IPS-18a (cell line): Measurements from ENCODE around the gene GAGE2A.
"Not testable (repeated sequence)": the region's sequence is repeated elsewhere in the genome, so short reads cannot be mapped to it uniquely, and the experiment has no call there.

Experiments
- H3K27ac ChIP-seq: one replicate; pipeline ENCODE4 v1.5.1; 2013; ENCODE audit warnings: low read length
- H3K27me3 ChIP-seq: one replicate; pipeline ENCODE4 v1.6.1; 2013; ENCODE audit warnings: mild to moderate bottlenecking, low read length; ENCODE audit not compliant: control insufficient read depth, insufficient read depth
- H3K36me3 ChIP-seq: one replicate; pipeline ENCODE4 v1.6.1; 2013; ENCODE audit warnings: low read depth, low read length; ENCODE audit not compliant: control insufficient read depth
- H3K4me1 ChIP-seq: one replicate; pipeline ENCODE4 v1.6.1; 2013; ENCODE audit warnings: low read depth, low read length; ENCODE audit not compliant: control insufficient read depth
- H3K4me3 ChIP-seq: one replicate; pipeline ENCODE4 v1.5.1; 2013; ENCODE audit warnings: low read length
- H3K9ac ChIP-seq: one replicate; pipeline ENCODE4 v1.6.1; 2013; ENCODE audit warnings: mild to moderate bottlenecking, low read length, moderate library complexity
- H3K9me3 ChIP-seq: one replicate; pipeline ENCODE4 v1.6.1; 2013; ENCODE audit warnings: low read depth, low read length; ENCODE audit not compliant: control insufficient read depth

Gene GAGE2A, protein sequence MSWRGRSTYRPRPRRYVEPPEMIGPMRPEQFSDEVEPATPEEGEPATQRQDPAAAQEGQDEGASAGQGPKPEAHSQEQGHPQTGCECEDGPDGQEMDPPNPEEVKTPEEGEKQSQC

DNA sequence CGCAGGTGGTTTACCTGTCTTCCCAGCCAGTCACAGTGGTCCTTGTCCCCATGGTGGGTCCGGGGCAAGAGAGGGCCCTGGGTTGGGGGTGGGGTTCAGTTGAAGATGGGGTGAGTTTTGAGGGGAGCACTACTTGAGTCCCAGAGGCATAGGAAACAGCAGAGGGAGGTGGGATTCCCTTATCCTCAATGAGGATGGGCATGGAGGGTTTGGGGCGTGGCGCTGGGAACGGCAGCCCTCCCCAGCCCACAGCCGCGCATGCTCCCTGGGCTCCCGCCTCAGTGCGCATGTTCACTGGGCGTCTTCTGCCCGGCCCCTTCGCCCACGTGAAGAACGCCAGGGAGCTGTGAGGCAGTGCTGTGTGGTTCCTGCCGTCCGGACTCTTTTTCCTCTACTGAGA is at the start of gene GAGE2A:
GAGE2A (plus strand) TSS at position 301 of the 400 bp plus-strand sequence. CDS start 1,155 bp downstream, outside the sequence.
- H3K4me1 ChIP-seq, H3K9ac ChIP-seq, H3K4me3 ChIP-seq, H3K27me3 ChIP-seq, H3K36me3 ChIP-seq, H3K27ac ChIP-seq, H3K9me3 ChIP-seq: not testable (repeated sequence)

DNA sequence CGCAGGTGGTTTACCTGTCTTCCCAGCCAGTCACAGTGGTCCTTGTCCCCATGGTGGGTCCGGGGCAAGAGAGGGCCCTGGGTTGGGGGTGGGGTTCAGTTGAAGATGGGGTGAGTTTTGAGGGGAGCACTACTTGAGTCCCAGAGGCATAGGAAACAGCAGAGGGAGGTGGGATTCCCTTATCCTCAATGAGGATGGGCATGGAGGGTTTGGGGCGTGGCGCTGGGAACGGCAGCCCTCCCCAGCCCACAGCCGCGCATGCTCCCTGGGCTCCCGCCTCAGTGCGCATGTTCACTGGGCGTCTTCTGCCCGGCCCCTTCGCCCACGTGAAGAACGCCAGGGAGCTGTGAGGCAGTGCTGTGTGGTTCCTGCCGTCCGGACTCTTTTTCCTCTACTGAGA is 47.9 kb upstream of the GAGE2A start, which contains the start of gene GAGE12D:
GAGE12D (plus strand) TSS at position 301 of the 400 bp plus-strand sequence. CDS start 1,155 bp downstream, outside the sequence.
- not testable (repeated sequence) for H3K9ac ChIP-seq, H3K27ac ChIP-seq, H3K9me3 ChIP-seq, H3K4me3 ChIP-seq, H3K36me3 ChIP-seq, H3K27me3 ChIP-seq, H3K4me1 ChIP-seq

DNA sequence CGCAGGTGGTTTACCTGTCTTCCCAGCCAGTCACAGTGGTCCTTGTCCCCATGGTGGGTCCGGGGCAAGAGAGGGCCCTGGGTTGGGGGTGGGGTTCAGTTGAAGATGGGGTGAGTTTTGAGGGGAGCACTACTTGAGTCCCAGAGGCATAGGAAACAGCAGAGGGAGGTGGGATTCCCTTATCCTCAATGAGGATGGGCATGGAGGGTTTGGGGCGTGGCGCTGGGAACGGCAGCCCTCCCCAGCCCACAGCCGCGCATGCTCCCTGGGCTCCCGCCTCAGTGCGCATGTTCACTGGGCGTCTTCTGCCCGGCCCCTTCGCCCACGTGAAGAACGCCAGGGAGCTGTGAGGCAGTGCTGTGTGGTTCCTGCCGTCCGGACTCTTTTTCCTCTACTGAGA is 38.3 kb upstream of the GAGE2A start, which contains the start of gene GAGE12E:
GAGE12E (plus strand) TSS at position 301 of the 400 bp plus-strand sequence. CDS start 1,155 bp downstream, outside the sequence.
- not testable (repeated sequence) for H3K36me3 ChIP-seq, H3K27me3 ChIP-seq, H3K4me3 ChIP-seq, H3K9ac ChIP-seq, H3K4me1 ChIP-seq, H3K9me3 ChIP-seq, H3K27ac ChIP-seq

DNA sequence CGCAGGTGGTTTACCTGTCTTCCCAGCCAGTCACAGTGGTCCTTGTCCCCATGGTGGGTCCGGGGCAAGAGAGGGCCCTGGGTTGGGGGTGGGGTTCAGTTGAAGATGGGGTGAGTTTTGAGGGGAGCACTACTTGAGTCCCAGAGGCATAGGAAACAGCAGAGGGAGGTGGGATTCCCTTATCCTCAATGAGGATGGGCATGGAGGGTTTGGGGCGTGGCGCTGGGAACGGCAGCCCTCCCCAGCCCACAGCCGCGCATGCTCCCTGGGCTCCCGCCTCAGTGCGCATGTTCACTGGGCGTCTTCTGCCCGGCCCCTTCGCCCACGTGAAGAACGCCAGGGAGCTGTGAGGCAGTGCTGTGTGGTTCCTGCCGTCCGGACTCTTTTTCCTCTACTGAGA is 28.8 kb upstream of the GAGE2A start, which contains the start of gene GAGE12F:
GAGE12F (plus strand) TSS at position 301 of the 400 bp plus-strand sequence. CDS start 1,155 bp downstream, outside the sequence.
- H3K27ac ChIP-seq, H3K4me1 ChIP-seq, H3K27me3 ChIP-seq, H3K9me3 ChIP-seq, H3K36me3 ChIP-seq, H3K4me3 ChIP-seq, H3K9ac ChIP-seq: not testable (repeated sequence)

DNA sequence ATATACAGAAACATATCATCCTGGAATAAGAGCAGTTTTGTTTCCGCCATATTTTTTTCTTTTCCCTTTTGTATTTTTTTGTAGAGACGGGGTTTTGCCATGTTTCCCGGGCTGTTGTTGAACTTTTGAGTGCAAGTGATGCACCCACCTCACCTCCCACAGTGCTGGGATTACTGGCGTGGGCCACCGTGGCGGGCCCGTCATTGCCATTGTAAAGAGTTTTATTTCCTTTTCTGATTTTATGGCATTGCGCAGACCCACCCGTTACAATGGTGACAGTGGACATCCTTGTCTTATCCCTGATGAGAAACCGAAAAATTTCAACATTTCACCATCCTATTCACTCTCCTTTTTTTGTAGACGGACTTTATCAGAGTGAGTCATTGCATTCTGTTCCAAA is 20.6 kb upstream of the GAGE2A start:
- H3K9ac ChIP-seq, H3K36me3 ChIP-seq, H3K4me1 ChIP-seq, H3K27me3 ChIP-seq, H3K27ac ChIP-seq, H3K9me3 ChIP-seq, H3K4me3 ChIP-seq: not testable (repeated sequence)

DNA sequence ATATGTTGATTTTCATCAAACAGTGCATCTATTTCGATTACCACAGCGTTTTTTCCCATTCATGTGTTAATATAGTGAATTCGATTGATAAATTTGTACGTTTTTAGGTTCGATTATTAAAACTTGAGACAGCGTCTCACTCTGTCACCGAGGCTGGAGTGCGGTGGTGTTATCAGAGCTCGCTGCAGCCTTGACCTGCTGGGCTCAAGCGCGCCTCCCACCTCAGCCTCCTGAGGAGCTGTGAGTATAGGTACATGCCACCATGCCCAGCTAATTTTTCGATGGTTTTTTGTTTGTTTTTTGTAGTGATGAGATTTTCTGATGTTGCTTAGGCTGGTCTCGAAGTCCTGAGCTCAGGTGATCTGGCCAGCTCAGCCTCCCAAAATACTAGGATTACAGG is 20.1 kb upstream of the GAGE2A start:
- not testable (repeated sequence) for H3K9me3 ChIP-seq, H3K4me3 ChIP-seq, H3K36me3 ChIP-seq, H3K9ac ChIP-seq, H3K4me1 ChIP-seq, H3K27me3 ChIP-seq, H3K27ac ChIP-seq

DNA sequence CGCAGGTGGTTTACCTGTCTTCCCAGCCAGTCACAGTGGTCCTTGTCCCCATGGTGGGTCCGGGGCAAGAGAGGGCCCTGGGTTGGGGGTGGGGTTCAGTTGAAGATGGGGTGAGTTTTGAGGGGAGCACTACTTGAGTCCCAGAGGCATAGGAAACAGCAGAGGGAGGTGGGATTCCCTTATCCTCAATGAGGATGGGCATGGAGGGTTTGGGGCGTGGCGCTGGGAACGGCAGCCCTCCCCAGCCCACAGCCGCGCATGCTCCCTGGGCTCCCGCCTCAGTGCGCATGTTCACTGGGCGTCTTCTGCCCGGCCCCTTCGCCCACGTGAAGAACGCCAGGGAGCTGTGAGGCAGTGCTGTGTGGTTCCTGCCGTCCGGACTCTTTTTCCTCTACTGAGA is 19.2 kb upstream of the GAGE2A start, which contains the start of gene GAGE12G:
GAGE12G (plus strand) TSS at position 301 of the 400 bp plus-strand sequence. CDS start 1,155 bp downstream, outside the sequence.
- not testable (repeated sequence) for H3K4me1 ChIP-seq, H3K9me3 ChIP-seq, H3K36me3 ChIP-seq, H3K27me3 ChIP-seq, H3K27ac ChIP-seq, H3K9ac ChIP-seq, H3K4me3 ChIP-seq

DNA sequence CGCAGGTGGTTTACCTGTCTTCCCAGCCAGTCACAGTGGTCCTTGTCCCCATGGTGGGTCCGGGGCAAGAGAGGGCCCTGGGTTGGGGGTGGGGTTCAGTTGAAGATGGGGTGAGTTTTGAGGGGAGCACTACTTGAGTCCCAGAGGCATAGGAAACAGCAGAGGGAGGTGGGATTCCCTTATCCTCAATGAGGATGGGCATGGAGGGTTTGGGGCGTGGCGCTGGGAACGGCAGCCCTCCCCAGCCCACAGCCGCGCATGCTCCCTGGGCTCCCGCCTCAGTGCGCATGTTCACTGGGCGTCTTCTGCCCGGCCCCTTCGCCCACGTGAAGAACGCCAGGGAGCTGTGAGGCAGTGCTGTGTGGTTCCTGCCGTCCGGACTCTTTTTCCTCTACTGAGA is 9.6 kb upstream of the GAGE2A start, which contains the start of gene GAGE12H:
GAGE12H (plus strand) TSS at position 301 of the 400 bp plus-strand sequence. CDS start 1,155 bp downstream, outside the sequence.
- H3K4me3 ChIP-seq, H3K27ac ChIP-seq, H3K9ac ChIP-seq, H3K9me3 ChIP-seq, H3K4me1 ChIP-seq, H3K36me3 ChIP-seq, H3K27me3 ChIP-seq: not testable (repeated sequence)

DNA sequence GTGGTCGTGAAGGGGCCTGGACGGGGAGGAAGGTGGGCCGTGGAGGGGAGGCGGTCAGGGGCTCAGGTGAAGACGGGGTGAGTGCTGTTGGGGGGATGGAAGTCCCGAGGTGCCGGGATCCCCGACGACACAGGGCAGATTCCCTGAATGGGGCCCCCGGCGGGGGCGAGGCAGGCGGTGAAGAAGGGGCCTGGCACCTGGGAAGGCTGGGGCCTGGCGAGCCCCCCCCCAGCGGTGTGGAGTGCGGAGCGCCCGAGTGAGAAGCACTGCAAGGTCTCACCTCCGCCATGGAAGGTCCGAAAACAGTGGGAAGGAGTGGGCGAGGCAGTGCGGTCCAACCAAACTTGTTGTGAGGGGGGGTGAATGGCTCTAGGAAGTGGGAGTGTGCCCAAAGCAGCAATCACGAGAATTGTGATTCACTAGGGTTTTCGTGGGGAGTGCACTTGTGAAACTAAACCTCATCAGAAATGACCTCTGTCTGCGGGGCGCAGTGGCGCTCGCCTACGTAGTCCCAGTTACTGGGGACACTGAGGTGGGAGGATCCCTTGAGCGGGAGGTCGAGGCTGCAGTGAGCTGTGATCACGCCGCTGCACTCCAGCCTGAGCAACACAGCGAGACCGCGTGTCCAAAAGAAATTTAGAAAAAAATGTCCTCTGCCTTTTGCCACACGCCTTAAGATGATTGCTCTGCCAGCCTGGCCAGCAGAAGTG is 628 bp downstream of the GAGE2A start:
- not testable (repeated sequence) for H3K4me3 ChIP-seq, H3K9me3 ChIP-seq, H3K27ac ChIP-seq, H3K36me3 ChIP-seq, H3K4me1 ChIP-seq, H3K27me3 ChIP-seq, H3K9ac ChIP-seq

DNA sequence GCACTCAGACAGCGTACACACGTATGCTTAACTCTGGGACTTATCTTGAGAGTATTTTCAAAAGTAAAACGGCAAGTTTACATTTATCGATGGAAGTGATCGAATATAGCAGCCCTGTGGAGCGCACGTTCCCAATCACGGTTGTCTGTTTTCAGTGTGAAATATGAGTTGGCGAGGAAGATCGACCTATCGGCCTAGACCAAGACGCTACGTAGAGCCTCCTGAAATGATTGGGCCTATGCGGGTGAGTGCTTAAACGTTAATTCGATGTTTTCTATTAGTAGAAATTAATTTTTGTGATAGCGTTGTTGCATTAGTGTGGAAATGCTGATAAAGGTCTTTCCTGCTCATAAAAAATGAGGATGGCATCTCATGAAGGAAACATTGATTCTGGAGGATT is 1.2 kb downstream of the GAGE2A start:
- not testable (repeated sequence) for H3K4me1 ChIP-seq, H3K9me3 ChIP-seq, H3K27ac ChIP-seq, H3K9ac ChIP-seq, H3K27me3 ChIP-seq, H3K36me3 ChIP-seq, H3K4me3 ChIP-seq

DNA sequence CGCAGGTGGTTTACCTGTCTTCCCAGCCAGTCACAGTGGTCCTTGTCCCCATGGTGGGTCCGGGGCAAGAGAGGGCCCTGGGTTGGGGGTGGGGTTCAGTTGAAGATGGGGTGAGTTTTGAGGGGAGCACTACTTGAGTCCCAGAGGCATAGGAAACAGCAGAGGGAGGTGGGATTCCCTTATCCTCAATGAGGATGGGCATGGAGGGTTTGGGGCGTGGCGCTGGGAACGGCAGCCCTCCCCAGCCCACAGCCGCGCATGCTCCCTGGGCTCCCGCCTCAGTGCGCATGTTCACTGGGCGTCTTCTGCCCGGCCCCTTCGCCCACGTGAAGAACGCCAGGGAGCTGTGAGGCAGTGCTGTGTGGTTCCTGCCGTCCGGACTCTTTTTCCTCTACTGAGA is 9.4 kb downstream of the GAGE2A start, which contains the start of gene GAGE1:
GAGE1 (plus strand) TSS at position 301 of the 400 bp plus-strand sequence. CDS start 1,155 bp downstream, outside the sequence.
- H3K9me3 ChIP-seq, H3K4me3 ChIP-seq, H3K9ac ChIP-seq, H3K4me1 ChIP-seq, H3K27me3 ChIP-seq, H3K27ac ChIP-seq, H3K36me3 ChIP-seq: not testable (repeated sequence)
